Sigmoid colon (tissue), 7 donors: ENCODE results near the gene SDCCAG8. TPM values are rescaled to one million over a fixed set of nuclear protein-coding genes. Genes with fewer than 3 reads are reported as not detected.

Experiments
- DNase-seq: peaks from one replicate; pipeline ENCODE4 v3.0.0-alpha.2; 2019
- H3K27ac ChIP-seq, 4 donors: fragments of 200-600 bp; sonication (generic); one replicate each; pipeline ENCODE4 v1.5.1; 2016 to 2019; ENCODE audit warnings: mild to moderate bottlenecking in 1 of 4
- H3K27me3 ChIP-seq, 3 donors: fragments of 200-600 bp; sonication (generic); one replicate each; pipeline ENCODE4 v1.5.1; 2019; ENCODE audit warnings: mild to moderate bottlenecking in 1 of 3
- H3K36me3 ChIP-seq, 4 donors: fragments of 200-600 bp; sonication (generic); one replicate each; pipeline ENCODE4 v1.5.1; 2016 to 2019
- H3K4me1 ChIP-seq, 4 donors: fragments of 200-600 bp; sonication (generic); one replicate each; pipeline ENCODE4 v1.5.1; 2017 to 2019
- H3K4me3 ChIP-seq, 4 donors: fragments of 200-600 bp; sonication (generic); one replicate each; pipeline ENCODE4 v1.5.1; 2017 to 2019; ENCODE audit warnings: mild to moderate bottlenecking in 2 of 4, moderate library complexity in 1 of 4
- H3K9me3 ChIP-seq, 4 donors: fragments of 200-600 bp in 3 of 4; sonication (generic) in 3 of 4; one replicate each; pipeline versions ENCODE4 v1.5.1 to v1.6.1; 2013 to 2019
- EP300 ChIP-seq, 4 donors: sonication (generic); formaldehyde crosslinking; IDR thresholded peaks; one replicate each; pipeline ENCODE4 v1.6.1; 2017; ENCODE audit warnings: antibody characterized with exemption in 4 of 4
- POLR2A ChIP-seq, 2 donors: fragments of 450-650 bp; IDR thresholded peaks; one replicate each; pipeline ENCODE4 v1.6.1; 2016; ENCODE audit warnings: antibody characterized with exemption in 2 of 2, mild to moderate bottlenecking in 2 of 2, moderate library complexity in 2 of 2
- POLR2AphosphoS5 ChIP-seq, 4 donors: sonication (generic); formaldehyde crosslinking; IDR thresholded peaks; one replicate each; pipeline ENCODE4 v1.6.1; 2017; ENCODE audit warnings: antibody characterized with exemption in 4 of 4
- WGBS, 2 donors: extraction: QIAGEN DNeasy Blood & Tissue Kit; methylation state at CpG; one replicate each; pipeline ENCODE4 v1.1.7; 2013; 5-methylcytosine and 5-hydroxymethylcytosine counted together
- intact Hi-C: fragments of 100-400 bp; cut with DNase I; formaldehyde crosslinking; loops from one replicate; pipeline ENCODE4 v1.15.1; 2023
- polyA plus RNA-seq, 3 donors: library from polyadenylated mRNA; stranded (reverse); fragments of 200-250 nt; gene quantifications; one replicate each; pipeline ENCODE4 v1.2.3, GENCODE V29; 2013
- total RNA-seq, 4 donors: library from RNA; depleted of rRNA; stranded (reverse); fragments of >200 nt; gene quantifications; one replicate each; pipeline ENCODE4 v1.1.0, GENCODE V29; 2016
- TF ChIP-seq, protein P1 (sequence below), 4 experiments: fragments of 450-650 bp in 3 of 4; fragments of 200-600 bp in 1 of 4; IDR thresholded peaks; one replicate each; pipeline ENCODE4 v1.5.1; 2016 to 2019; ENCODE audit warnings: antibody characterized with exemption in 4 of 4, mild to moderate bottlenecking in 3 of 4, moderate library complexity in 2 of 4
- donor health status: healthy with polysubstance abuse.
- donor health status: Bipolar disorder and iron deficiency.
- donor health status: healthy.

SDCCAG8 gene
- total and polyA plus RNA-seq, 7 donors = 15.6 to 49.7 (median 30.3) TPM

DNA sequence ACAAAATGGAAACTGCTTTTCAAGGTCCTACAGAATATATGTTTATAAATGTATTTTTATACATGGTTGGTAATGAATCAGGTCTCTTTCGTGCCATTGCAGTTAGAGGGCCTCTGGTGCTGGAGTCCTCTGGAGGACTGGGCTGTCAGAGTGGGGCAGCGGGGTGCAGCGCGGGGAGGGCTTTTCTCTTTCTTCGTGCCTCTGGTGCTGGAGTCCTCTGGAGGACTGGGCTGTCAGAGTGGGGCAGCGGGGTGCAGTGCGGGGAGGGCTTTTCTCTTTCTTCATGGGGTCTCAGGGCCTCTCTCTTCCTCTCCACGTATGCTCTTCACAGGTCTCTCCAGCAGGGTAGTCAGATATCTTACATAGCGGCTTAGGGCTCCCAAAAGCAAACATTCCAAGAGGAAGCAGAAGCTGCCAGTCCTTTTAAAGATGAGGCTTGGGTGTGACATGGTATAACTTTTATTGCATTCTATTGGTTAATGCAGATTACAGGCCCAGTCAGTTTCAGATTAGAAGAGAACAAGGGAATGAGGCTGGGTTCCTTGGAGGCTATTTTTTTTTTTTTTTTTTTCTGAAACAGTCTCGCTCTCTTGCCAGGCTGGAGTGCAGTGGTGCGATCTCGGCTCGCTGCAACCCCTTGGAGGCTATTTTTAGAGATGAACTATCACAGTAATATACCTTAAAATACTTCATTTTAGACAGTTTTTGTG, 13.1 kb downstream of the SDCCAG8 start:
- no peak overlapping the region for H3K27ac ChIP-seq
- H3K36me3 ChIP-seq = peaks cover 0 to 18% (median 0%) of the 10 kb centered on the region in 4 donors
- intact Hi-C loops = no loop called here
- no peak for TF ChIP-seq POLR2A (IDR thresholded peaks at IDR 0.05)
- TF ChIP-seq, protein P1, sequence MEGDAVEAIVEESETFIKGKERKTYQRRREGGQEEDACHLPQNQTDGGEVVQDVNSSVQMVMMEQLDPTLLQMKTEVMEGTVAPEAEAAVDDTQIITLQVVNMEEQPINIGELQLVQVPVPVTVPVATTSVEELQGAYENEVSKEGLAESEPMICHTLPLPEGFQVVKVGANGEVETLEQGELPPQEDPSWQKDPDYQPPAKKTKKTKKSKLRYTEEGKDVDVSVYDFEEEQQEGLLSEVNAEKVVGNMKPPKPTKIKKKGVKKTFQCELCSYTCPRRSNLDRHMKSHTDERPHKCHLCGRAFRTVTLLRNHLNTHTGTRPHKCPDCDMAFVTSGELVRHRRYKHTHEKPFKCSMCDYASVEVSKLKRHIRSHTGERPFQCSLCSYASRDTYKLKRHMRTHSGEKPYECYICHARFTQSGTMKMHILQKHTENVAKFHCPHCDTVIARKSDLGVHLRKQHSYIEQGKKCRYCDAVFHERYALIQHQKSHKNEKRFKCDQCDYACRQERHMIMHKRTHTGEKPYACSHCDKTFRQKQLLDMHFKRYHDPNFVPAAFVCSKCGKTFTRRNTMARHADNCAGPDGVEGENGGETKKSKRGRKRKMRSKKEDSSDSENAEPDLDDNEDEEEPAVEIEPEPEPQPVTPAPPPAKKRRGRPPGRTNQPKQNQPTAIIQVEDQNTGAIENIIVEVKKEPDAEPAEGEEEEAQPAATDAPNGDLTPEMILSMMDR (IDR thresholded peaks at IDR 0.05) = no peak
- TF ChIP-seq POLR2AphosphoS5 (IDR thresholded peaks at IDR 0.05) = no peak
- TF ChIP-seq EP300 (IDR thresholded peaks at IDR 0.05) = no peak
- H3K27me3 ChIP-seq = no peaks in the 10 kb centered on the region
- H3K9me3 ChIP-seq = no peaks in the 10 kb centered on the region
- WGBS, 2 donors = 86 to 87% methylated on average over 13 of the region's 13 CpGs
- no peak for DNase-seq
- no peak overlapping the region for H3K4me3 ChIP-seq
- peaks cover 0 to 10% (median 4%) of the 10 kb centered on the region in 4 donors for H3K4me1 ChIP-seq

DNA sequence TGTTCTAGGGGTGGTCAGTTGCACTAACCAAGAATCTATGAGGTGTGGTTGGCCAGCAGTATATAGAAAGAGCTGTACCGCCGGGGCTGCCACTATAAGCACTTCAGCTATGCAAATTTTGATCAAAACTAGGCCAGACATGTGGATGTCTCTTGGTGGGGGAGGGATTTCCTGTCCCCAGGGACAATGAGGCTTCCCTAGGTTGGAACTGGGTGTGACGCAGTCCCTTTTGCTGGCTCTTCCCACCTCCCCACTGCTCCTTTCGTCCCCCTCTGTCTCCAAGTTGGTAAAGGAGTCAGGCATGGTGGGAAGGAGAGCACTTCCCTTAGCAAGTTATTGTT, 13.6 kb downstream of the SDCCAG8 start:
- intact Hi-C loops = no loop called here
- H3K4me1 ChIP-seq = peaks cover 0 to 6% (median 4%) of the 10 kb centered on the region in 4 donors
- H3K27me3 ChIP-seq = no peaks in the 10 kb centered on the region
- 81 to 95% methylated on average over 4 of the region's 4 CpGs for WGBS, 2 donors
- no peak overlapping the region for H3K4me3 ChIP-seq
- TF ChIP-seq POLR2AphosphoS5 (IDR thresholded peaks at IDR 0.05) = no peak
- no peak for TF ChIP-seq POLR2A (IDR thresholded peaks at IDR 0.05)
- TF ChIP-seq, protein P1 (IDR thresholded peaks at IDR 0.05) = no peak
- no peak for TF ChIP-seq EP300 (IDR thresholded peaks at IDR 0.05)
- no peak for DNase-seq
- H3K36me3 ChIP-seq = peaks cover 0 to 24% (median 0%) of the 10 kb centered on the region in 4 donors
- H3K9me3 ChIP-seq = no peaks in the 10 kb centered on the region
- H3K27ac ChIP-seq = no peak overlapping the region

DNA sequence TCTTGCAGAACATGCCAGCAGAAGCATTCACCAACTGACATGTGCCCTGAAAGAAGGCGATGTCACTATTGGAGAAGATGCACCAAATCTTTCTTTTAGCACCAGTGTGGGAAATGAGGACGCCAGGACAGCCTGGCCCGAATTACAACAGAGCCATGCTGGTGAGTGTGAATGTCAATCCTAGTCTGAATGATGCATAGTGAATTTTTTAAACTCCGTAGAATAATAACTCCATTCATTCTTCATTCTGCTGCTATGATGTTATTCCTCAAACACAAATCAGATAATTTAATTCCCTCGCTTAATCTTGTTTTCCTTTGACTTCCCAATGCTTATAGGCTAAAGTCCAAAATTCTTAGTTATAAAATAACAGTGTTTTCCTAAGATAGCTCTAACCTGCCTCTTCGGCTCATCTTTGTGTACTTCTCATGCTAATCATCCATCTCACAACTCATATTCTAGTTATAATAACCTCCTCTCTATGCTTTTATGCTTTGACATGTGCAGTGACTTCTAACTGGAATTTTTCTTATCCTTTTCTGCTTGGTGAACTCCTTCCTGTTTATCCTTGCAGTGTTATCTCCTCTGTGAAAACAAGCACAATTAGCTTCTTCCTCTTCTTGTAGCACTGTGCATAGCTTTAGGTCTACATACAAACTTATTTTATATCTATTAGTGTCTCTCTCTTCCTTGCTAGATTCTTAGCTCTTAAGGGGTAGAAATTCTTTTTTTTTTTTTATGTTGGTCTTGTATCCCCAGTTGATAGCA, 14.4 kb downstream of the SDCCAG8 start:
- intact Hi-C loops = no loop called here
- H3K27me3 ChIP-seq = no peaks in the 10 kb centered on the region
- peaks cover 0 to 4% (median 2%) of the 10 kb centered on the region in 4 donors for H3K4me1 ChIP-seq
- no peak for DNase-seq
- no peak for TF ChIP-seq EP300 (IDR thresholded peaks at IDR 0.05)
- TF ChIP-seq POLR2AphosphoS5 (IDR thresholded peaks at IDR 0.05) = no peak
- no peak for TF ChIP-seq POLR2A (IDR thresholded peaks at IDR 0.05)
- TF ChIP-seq, protein P1 (IDR thresholded peaks at IDR 0.05) = no peak
- no peaks in the 10 kb centered on the region for H3K9me3 ChIP-seq
- no peak overlapping the region for H3K4me3 ChIP-seq
- 82 to 91% methylated on average over 6 of the region's 6 CpGs for WGBS, 2 donors
- peaks cover 0 to 32% (median 0%) of the 10 kb centered on the region in 4 donors for H3K36me3 ChIP-seq
- no peak overlapping the region for H3K27ac ChIP-seq

DNA sequence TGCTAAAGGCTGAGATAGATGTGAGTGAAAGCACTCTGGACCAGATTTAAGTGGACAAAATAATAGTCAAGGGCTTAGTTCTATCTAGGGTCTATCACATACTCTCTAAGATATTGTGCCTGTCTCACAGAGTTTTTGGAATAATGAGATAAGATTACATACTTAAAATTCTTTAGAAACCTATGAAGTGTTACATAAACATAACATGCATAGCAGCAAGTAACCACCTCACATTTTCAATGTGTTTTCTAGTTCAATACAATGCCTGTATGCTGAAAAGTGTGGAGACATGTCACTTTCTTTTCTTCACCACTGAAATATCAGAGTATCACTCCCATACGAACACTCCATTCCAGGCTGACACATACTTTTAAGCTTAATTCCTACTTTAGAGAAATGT, 16.2 kb downstream of the SDCCAG8 start:
- Histone ChIP-seq H3K9me3 (no peaks in the 10 kb centered on the region), H3K4me1 (peaks cover 0 to 4% (median 2%) of the 10 kb centered on the region in 4 donors), H3K27me3 (no peaks in the 10 kb centered on the region), H3K4me3 (no peak overlapping the region), H3K27ac (no peak overlapping the region), H3K36me3 (peaks cover 0 to 49% (median 3%) of the 10 kb centered on the region in 4 donors)
- DNase-seq = no peak
- intact Hi-C loops = no loop called here
- TF ChIP-seq EP300 (IDR thresholded peaks at IDR 0.05) = no peak
- TF ChIP-seq, protein P1 (IDR thresholded peaks at IDR 0.05) = no peak
- no peak for TF ChIP-seq POLR2AphosphoS5 (IDR thresholded peaks at IDR 0.05)
- TF ChIP-seq POLR2A (IDR thresholded peaks at IDR 0.05) = no peak
- WGBS, 2 donors = 93 to 96% methylated on average over 1 of the region's 1 CpG
